GM21381 (cell line): ENCODE data around the gene TEX44.

Experiments
- ATAC-seq: cut with Tn5 transposase; IDR thresholded peaks from one replicate; pipeline ENCODE4 v1.9.1; 2021; ENCODE audit warnings: mild to moderate bottlenecking, moderate library complexity; ENCODE audit not compliant: unreplicated experiment

The TEX44 gene

DNA sequence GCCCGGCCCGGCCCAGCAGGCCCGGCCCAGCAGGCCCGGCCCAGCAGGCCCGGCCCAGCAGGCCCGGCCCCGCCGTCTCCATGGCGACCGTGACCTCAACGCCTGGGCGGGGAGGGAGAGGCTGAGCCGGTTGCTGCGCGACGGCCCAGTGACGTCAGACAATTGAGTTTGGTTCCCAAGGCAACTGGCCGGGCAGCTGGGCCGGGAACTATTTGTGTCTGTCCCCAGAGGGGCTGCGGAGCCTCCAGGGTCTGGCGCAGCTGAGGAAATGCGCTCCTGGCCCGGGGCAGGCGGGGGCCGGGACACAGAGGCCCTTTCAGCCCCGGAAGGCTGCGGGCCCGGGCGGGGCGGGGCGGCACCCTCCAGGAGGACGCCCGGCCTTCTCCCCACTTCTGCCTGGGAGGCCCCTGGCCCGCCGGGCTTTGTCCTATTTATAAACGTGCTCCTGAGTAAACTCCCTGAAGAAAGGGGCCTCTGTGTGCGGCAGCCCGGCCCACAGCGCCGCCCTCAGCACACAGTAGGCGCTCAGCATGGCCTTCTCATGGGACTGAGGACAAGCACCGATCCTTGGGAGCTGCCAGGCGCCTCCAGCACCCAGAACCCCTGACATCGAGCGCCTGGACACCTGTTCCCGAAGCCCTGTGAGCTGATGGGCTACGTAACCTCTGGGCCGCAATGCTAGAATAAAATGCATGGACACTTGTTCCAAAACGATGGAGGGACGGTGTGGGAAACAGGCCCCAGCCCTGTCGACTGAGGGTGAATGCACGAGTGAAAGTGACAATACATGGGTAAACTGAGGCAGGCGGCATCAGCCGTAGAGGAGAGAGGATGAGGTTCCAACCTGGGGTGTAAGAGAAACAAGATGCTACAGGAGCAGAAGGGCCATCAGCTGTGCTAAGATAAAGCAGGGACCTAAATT is 12.3 kb downstream of the TEX44 start:
- peak; percentile 78 for ATAC-seq

DNA sequence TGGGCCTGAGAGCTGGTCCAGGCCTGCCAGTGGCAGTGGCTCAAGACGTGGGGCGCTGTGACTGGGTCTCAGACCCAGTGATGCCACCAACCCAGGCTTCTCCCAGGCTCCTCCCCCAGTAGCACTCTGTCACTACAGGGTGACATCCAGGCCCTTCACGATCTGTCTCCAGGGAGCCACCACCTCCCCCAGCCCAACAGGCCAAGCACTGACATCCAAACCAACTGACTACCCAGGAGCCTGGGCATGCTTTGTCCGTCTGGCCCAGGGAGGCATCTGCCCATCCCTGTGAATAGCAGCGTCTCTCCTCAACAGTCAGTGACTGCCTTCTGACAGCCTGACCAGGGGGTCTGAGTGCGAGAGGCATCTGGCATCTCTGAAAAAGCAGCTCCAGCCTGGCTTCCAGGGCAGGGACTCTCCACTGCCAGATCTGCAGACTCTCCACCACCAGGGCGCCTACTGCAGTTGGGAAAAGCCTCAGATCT is 13.0 kb downstream of the TEX44 start:
- ATAC-seq, result no peak

DNA sequence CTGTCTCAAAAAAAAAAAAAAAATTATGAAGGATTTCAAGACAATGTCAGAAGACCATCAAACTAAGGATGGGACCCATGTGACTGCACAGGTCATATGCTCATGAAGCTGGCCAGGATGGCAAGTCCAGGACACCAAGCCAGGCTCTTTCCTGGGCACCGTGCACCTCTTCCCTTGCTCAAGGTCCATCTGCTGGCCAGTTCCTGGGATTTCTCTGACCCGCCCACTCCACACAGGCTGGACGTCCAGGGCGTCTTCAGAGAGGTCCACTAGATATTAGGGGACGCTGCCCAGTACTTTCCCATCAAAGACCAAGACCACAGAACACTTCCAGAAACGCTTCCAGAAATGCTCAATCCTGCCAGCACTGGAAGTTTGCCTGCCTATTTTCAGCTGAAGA is 14.3 kb downstream of the TEX44 start:
- no peak for ATAC-seq

DNA sequence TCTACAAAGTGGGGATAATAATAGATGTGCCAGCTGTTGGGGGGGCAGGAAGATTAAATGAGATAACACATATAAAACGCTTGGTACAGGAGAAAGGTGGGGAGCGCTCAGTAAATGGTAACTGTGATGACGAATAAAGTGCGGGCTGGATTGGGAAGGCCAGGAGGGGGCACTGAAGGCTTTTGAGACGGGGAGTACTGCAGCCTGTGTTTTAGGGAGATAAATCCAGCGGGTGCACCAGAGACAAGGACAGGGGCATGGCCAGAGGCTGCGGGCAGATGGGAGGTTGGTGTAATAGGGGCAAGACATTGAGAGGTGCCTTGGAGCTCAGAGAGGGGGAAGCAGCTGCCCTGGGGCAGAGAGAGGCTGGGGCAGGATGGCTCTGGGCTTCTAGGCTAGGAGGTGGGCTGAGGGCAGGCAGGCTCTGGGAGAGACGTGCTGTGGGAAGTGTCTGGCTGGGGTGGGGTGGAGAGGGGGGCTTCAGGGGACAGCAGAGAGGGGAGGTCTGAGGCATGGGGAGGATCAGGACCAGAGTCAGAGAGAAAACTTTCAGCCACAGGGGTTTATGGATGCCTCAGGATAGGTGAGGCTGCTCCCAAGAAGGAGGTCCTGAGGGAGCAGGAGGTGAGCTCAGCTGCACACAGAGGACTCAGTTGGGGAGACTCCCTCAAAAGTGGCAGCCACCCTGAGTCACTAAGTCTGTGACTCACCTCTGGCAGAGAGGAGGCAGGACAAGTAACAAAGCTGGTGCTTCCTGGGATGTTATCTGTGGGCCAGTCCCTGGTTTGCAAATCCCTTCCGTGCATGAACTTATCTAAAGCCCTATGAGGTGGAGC is 18.8 kb downstream of the TEX44 start:
- ATAC-seq, result no peak

DNA sequence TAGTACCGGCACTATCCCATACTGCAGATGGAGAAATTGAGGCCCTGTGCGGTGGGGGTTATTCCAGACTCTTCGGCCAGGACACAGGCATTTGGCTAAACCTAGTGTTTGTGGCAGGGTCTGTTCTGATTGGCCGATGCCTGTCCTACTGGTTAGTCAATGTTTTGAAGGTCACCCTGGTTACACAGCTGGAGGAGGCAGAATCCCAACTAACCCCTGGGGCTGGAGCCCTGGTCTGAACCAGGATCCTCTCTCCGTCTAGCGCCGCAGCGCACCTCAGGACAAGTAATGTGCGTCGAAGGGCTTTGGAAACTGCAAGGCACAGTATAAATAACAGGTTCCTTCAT is 19.4 kb downstream of the TEX44 start:
- ATAC-seq, result no peak

DNA sequence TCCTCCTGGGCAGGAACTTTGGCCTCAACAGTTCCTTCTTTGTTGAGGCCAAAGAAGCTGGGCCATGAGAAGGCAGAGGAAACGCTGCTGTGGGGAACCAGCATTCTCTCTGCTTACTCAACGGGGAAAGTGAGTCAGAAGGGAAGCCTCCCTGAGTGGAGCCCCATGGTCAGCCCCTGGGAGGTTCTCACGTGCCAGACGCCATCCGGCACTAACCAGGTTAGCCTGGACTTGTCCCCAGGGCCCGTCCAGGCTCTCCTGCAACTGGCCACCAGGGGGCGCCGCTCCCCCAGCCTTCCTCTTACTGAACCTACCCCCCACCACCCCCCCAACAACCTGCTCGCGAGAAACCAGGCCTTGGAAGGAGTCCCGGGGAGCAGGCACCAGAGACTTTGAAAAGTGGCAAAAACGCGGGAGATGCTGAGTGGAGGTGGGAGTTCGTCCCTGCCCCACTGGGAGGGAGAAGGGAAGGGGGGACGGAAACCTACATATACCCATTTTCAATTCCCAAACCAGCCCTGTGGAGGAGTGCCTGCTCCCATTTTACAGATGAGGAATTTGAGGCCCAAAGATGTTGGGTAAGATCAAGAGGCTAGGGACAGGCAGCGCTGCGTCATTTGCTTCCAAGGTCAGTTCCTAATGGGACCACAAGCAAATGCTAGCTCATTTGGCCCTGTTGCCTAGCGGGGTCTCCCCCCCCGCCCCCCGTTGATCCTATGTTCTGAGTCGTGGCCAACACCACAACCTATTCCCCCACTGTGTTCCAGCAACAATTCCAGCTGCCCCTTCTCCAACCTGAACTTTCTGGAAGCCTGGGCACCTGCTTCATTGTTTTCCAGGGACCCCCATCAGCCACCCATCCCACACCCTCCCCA is 20.0 kb downstream of the TEX44 start:
- peak; percentile 36 for ATAC-seq

DNA sequence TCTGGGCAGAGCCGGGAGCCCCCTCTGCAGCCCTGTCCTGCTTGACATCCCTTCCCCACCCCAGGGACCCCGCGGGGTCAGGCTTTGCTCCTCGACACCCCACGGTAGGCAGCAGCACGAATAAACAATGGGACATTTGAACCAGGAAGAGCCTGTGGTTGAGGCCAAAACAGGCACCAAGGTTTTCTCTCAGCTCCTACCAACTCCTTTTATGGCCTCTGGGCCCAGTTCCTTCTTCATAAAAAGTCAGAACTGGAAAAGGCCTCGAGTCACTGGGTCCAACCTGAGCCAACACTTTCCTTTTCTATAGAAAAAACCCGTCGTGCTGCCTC is 20.6 kb downstream of the TEX44 start:
- no peak for ATAC-seq

DNA sequence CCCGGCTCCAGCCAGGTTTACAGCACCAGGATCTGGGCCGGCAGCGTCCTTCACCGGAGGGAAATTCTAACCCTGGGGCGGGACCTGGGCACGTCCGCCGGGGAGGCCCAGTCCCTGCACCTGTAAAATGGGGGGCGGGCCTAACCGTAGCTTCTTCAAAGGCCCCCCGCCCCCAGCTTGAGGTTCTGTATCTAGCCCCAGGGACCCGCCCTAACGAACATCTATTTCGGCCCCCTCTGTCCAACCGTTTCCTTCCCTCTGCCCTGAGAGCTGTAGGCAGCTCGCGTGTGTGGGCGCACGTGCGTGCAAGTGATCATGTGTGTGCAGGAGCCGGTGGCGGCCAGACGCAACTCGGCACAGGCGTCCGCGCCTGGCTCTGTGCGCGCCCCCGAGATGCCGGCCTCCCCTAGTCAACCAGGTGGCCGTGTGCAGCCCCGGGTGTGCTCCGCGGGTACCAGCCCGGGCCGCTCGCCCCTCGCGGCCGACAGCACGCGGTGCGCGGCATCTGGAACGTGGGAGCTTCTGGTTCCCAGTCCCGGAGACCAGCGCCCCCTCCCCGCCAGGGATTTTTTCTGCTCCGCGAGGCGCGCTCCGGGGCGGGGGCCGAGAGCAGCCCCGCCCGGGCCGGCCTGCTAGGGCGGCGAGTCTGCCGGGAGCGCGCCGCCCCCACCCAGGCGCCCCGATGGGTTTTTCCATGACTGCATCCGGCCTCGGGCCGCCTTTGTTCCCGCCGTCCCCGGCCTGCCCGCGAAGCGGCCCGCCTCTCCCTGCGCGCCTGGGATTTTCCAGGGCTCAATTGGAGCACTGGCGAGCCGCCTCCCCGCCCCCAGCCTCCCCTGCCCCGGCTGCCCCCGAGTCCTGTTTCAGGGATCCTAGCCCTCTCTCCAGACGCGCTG is 21.2 kb downstream of the TEX44 start:
- peak; percentile 66 for ATAC-seq

DNA sequence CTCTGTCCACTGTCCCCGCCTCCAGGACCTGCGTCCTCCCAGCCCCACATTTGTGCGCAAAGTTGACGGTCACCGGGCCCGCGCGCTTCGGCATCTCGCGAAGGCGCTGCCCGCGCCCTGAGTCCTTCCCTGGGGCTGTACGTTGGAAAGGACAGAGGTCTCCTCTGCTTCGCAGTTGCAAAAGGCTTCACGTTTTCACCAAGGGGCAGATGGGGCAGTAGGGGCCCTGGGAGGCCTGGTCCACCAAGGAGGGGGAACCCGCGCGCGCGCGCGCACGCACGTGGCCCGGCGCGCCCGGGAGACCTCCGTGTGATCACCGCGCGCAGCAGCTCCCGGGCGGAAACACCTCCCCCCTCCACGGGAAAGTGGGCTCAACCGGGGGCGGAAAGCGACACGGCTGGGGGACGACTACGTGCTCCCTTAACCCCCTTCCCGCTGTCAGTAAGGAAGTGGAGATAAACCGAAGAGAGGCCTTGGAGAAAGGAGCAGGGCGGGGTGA is 21.9 kb downstream of the TEX44 start:
- ATAC-seq, result peak; percentile 5

DNA sequence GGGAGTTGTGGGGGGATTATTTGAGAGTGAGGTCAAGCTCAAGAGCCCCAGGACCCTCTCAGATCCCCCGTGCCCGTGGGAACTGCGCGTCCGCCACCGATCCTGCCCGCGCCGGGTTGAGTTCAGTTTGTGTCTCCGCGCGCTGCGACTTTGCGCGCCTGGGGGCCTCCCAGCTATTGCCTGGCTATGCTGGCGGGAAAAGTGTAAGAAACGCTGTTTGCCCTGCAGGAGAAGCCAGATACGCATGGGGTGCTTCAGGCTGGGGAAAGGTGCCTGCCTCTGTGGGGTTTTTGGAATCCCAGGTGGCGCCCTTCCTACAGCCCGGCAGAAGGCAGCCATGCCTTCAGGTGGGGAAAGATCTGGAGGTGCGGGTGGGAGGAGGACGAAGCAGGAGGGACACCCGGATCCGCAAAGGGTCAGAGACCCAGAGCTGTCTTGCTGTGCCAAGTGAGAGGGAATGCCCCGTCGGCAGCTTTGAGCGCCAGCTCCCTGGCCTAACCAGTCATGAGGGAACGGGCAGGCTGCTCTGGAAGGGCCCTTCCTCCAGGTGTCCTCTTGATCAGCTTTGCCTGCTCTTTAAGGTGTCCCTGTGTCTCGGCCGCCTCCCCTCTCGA is 22.5 kb downstream of the TEX44 start:
- ATAC-seq, result no peak

DNA sequence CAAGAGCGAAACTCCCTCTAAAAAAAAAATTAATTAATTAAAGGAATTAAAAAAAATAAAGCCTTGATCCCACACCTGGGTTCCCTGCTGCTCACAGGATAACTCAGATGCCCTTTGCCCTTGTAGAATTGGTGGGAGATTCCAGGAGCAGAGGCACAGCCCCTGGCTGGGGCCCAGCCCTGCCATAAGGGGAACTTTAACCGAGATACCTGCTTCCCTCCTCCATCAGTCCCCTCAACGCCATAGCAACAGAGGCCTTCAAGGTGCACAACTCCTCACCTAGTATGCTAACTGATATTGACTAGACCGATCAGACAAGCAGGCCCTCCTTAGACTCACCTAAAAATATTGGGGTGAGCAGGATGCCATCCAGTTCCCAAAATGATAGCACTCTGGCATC is 23.6 kb downstream of the TEX44 start:
- ATAC-seq, result no peak

DNA sequence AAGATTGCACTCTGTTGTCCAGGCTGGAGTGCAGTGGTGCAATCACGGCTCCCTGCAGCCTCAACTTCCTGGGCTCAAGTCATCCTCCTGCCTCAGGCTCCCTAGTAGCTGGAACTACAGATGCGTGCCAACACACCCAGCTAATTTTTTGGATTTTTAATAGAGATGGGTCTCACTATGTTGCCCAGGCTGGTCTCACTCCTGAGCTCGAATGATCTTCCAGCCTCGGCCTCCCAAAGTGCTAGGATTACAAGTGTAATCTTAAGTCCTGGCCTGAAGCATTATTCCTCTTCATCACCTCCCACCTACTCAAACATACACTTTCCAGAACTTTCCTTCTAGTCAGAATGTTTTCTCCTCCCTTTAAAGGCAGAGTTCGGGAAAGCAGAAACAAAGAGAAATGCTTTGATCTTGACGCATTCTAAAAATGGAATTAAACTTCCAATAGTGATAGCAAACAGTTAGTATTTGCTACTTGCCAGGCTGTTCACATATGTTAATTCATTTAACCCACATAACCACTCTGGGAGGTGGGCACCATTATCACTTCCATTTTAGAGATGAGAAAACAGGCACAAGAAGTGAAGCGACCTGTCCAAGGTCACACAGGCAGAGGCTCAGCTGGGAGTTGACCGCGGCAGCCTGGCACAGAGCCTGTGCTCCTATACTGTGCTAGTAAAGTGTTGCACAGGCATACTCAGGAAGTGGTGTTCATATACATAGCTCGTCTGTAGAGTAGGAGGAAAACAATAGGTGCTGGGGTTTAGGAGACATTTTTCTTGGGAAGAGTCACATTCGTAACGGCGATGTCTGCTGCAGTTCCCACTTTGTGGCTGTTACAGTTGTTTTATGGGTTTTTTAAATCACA is 24.6 kb downstream of the TEX44 start:
- no peak for ATAC-seq

DNA sequence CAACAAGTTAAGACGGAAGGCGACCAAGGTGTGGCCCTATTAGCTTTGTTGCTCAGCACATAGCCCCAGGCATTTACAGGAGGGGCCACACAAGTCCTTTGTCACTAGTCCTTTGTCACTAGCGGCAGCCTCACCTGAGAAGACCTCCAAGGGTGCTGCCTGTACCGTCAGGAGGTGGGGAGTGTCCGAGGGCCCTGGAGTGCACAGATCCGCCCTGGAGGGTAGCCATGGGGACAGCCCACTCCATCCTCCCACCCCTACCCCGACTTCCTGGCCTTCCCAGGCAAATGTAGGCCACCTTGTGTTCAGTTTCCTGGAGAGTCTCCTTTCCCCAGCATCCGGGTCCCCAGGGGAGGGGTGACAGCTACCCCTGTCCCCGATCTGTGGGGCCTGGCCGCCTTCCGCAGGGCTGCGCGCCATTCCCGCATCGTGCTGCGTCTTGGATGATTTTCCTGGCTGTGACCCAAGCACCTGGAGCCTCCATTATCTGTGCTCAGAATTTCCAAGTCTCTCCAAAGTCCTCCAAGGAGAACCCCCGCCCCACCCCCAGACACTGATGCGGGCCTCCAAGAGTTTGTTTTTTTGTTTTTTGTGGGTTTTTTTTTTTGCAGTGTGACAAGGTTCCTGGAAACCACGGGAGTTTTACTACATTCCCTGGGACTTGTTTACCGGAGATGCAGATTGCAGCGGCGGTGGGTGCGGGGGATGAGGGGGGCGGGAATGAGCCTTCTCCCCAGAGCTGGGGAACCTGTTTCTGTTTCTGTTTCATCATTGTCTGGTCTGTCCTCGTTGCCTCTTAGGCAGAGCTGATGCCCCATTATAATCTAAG is 28.6 kb downstream of the TEX44 start:
- no peak for ATAC-seq

DNA sequence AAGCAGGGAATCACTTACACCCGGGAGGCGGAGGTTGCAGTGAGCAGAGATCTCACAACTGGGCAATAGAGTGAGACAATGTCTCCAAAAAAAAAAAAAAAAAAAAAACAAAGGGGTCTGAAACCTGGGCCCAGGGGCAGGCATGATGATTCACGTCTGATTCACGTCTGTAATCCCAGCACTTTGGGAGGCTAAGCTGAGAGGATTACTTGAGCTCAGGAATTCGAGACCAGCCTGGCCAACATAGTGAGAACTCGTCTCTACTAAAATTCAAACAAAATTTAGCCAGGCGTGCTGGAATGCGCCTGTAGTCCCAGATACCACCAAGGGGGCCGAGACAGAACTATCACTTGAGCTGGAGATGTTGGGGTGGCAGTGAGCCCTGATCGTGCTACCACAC is 30.3 kb downstream of the TEX44 start:
- ATAC-seq, result no peak

DNA sequence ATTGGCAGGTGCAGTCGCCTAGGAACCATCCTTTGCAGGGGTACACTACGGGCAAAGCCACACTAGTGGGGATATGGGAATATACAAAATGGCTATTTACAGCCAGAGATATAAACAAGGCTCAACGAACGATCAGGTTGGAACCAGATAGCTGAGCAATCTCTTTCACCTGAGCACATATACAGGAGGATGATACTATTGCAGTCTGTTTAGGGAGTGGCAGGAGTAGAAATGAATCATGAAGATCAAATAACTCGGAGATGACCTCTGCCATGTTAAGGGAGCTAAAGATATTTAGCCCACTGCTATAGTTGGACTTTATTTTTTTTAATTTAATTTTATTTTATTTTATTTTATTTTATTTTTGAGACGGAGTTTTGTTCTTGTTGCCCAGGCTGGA is 33.8 kb downstream of the TEX44 start:
- no peak for ATAC-seq

DNA sequence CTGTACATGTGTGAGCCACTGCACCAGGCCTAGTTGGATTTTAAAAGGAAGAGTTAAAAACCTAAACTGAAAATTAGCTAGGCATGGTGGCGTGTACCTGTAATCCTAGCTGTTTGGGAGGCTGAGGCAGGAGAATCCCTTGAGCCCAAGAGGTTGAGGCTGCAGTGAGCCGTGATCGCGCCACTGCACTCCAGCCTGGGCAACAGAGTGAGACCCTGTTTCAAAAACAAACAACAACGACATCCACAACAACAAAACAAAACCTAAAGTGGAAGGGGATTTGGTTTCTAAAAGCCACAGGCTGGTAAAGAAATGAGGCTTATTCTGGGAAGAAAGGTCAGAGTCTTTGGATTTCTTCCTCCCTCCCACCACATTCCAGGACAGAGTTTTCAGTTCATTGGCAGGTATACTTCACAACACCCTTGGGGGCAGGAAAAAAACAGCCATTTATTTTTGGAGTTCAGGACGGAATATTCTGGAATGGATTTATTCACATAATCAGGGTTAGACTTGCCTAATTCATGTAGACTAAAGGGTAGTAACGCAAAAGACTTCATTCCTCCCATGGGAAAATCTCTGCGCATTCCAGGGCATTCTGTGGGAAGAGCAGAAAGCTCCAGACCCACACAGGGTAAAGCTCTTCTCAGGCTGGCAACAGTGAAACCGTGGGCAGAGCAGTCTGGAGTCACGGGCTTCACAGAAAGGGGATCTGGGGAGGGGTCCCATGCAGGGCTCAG is 34.9 kb downstream of the TEX44 start:
- ATAC-seq, result no peak

DNA sequence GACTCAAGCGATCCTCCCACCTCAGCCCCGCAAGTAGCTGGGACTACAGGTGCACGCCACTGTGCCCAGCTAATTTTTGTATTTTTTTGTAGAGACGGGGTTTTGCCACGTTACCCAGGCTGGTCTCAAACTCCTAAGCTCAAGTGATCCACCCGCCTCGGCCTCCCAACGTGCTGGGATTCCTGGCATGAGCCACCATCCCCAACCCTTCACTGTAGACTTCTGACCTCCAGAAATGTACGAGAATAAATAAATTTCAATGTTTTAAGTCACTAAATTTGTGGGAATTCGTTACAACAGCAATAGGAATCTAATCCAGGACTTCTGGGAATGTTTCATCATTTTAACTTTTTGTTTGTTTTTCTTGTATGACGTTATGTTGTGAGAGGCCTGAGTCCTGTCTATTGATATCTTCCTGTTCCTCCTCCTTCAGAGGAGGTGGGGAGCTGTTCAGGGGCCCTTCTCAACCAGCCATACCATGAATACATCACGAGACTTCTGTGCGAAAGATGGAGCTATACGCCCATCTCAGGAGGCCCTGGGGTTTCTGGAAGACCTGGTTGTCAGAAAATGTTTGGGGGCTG is 40.0 kb downstream of the TEX44 start:
- no peak for ATAC-seq
